Stimulated activated CD4-positive, alpha-beta T cell treated with anti-CD3 and anti-CD28 coated beads, Interleukin-4, amount 100 ng/mL, for 48 hours (primary cell): Measurements from ENCODE around the gene LSG1.

Experiments used
- DNase-seq, 2 donors: peaks; one replicate each; pipeline ENCODE4 v3.0.0-alpha.2; 2020; ENCODE audit warnings: low read depth in 2 of 2

LSG1 gene

DNA sequence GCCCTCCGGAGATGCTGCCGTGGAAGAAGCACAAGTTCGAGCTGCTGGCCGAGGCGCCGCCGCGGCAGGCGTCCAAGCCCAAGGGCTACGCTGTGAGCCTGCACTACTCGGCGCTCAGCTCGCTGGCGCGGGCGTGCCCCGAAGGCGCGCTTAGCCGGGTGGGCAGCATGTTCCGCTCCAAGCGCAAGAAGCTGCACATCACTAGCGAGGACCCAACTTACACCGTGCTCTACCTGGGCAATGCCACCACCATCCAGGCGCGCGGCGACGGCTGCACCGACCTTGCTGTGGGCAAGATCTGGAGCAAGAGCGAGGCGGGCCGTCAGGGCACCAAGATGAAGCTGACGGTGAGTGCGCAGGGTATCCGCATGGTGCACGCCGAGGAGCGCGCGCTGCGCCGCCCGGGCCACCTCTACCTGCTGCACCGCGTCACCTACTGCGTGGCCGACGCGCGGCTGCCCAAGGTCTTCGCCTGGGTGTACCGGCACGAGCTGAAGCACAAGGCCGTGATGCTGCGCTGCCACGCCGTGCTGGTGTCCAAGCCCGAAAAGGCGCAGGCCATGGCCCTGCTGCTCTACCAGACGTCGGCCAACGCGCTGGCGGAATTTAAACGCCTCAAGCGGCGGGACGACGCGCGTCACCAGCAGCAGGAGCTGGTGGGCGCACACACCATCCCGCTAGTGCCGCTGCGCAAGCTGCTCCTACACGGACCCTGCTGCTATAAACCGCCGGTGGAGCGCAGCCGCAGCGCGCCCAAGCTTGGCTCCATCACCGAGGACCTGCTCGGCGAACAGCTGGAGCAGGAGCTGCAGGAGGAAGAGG lies 15.0 kb upstream of the LSG1 start:
- DNase-seq, result peak in 1 of 2 donors; percentile 14

DNA sequence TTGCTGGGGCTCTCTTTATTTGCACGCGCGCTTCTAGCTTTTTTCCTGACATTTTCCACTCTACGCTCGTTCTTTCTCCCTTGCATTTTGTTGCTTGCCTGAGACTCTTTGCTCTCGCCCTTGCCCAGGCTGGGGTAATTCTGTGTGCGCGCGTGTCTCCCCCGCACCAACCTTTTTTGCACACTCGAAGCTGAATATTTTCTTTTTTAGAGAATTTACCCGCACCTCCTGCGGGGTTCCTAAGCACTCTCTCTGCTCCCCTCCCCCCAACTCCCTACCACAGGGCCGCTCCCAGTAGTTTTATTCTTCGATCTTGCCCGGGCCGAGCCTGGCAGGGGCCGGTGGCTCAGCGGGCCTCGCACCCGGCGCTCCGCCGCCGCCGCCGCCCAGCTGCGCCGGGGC lies 14.4 kb upstream of the LSG1 start:
- no peak for DNase-seq

DNA sequence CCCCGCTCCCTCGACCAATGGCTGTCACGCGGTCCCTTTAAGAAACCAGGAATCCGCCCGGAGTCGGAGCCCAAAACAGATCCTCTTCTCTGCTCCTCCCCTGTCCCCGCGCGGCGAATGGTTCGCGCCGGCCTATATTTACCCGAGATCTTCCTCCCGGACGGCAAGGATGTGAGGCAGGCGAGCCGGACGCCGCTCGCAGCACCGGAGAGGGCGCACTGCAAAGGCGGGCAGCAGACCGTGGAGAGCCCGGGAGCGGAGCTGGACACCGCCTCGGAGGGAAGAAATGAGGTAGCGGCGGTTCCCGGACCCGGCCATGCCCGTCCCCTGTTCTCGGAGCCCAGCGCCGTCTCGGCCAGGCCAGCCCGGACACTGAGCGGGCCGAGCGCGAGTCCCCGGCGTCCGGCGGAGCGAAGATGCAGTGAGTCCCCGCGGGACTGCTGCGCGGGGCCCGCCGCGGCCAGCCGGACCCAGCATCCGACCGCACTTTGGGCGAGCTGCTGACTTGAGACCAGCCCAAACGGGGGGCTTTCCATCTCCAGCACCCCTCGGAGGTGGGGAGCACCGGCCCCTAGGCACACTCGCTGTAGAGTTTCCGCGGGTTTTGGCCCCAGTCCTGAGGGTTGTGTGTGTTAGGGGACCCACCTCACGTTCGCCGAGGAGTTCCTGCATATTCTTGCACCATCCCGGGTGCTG lies 13.9 kb upstream of the LSG1 start, which contains the start of gene FAM43A:
Gene FAM43A (plus strand): TSS at position 166 of the 696 bp plus-strand sequence. CDS start 944 bp downstream, outside the sequence.
- peak; percentile 74 to 76 for DNase-seq

DNA sequence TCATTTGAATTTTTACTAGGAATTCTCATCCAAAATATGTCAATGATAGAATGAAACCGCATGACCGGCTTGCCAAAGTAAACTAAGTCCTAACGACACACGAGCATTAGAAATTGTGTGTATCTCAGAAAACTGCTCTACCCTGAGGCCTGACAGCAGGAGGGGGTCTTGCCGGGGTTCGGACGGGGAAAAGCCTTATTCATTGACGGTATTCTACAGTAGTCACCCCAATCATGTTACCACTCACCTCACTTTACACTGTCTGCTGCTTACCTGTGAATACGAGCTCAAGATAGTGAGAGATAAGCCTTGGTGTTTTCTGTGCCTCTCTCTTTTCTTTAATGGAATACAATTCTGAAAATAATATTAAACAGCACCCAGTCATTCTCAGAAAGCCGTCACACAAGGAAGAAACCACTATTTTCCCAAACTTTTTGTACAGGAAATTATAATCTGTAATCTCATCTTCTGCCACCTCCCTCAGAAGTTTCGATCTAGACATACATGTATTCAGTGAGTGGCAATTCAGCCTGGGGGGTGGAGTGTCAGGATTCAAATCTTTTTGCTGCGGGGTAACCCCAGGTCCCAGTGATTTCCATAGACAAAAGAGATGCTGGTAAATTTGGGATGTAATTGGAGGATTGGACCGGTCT lies 13.2 kb upstream of the LSG1 start:
- no peak for DNase-seq

DNA sequence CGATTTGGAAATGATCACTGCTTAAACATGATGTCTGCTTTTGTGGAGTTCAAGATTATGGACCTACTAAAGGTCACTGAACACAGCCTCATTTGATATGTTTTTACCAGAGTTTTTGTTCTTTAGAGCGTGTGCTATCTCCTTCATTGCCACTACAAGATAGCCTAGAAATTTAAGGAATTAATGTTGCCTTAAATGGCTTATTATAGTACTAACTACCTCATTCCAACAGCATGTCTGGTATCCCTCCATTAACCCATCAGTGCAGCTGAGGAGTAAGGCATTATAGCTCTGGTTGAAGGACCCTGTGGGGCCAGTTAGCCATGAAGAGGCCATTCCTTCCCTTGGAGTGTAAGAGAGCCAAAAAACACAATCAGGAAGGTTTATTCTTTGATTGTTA lies 11.4 kb upstream of the LSG1 start:
- DNase-seq, result no peak

DNA sequence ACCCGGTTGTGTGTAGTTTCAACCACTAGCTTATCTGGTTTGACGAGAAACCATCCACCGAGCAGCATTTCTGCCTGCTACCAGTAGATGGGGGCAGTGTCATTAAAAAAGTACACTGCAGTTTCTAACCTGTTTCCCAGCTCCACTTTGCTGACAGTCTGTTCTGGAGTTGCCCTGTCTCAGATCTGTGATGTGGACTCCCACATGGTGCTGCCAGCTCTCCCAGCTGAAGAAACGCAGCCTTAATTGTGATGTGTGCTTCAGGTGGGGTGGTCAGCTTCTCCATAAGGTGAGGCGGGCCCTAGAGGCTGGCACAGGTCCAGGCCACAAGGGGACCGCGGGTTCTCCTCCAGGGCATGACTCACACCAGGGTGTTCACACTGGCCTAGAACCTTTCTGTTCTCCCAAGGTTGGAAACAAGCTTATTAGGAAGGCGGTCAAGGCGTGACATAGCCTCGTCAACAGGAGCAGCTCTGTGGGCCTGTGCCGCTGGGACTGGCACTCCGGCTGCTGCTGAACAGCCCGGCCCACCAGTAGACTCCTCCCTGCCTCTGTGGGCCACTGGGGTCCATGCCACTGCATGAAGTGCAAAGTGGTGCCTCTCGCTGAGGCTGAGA lies 10.8 kb upstream of the LSG1 start:
- DNase-seq, result peak; percentile 53 to 59

DNA sequence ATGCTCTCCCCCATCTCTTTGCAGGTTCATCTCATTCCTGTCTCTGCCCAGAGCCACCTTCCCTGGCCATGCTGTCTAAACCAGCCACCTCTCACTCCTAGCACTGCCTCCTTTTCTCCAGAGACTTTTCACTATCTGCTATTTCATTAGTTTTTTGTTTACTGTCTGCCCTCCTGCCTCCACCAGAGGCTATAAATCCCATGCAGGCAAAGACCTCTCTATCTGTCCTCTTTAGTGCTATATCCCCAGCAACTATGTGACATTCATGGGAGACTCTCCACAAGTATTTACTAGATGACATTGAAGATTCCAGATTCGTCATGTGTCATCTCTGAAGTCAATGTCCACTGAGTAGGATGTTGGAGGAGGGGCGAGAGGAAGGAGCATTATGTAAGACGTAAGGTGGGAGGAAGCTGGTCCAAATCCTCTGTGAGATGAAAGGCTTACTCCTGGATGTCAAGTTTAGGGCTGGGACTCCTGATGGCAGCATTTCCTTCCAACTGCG lies 10.2 kb upstream of the LSG1 start:
- DNase-seq, result no peak

DNA sequence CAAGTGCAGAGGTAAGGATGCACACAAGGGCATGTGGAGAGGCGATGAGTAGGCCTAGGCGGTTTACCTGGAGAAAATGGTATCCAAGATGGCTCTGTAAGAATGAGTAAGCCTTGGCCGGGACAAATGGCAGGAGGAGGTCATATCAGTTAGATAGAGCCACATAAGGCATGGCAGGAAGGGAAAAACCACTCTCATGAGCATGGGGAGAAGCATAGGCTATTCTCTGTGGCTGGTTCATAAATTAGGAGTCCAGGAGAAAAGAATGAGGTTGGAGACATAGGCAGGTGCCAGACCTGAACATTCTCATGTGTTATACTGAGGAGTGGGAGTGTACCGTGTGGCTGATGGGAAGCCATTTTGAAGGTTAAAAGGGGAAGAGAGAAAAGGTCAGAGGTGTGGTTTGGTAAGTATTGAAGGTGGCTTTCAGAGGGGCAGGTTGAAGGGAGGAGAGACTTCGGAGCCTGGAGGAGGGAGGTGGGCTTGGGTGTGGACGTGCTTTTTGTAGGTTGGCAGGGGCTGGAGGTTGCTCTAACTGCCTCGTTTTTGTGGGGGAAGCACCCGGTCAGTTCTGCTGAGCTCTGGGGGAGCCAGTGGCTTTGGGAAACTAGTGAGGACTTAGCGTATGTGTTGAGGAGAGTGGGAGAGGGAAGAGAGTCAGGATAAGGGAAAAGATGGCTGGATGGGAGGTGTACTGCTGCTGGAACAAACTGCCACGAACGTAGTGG lies 9.1 kb upstream of the LSG1 start:
- no peak for DNase-seq

DNA sequence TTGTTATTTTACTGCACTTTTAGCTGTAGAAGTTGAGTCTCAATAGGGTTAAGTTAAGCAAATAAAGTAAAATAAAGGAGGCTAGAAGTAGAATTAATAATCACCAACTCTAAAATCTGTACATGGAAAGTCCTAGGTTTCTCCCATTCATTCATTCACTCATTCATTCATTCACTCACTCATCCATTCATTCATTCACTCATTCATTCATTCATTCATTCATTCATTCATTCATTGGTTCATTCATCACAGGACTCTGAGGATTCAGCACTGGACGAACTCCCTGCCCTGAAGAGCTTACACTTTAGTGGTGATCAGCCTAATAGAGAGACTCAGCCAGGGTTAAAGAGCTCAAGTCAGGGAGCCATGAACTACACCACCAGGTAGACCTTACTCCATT lies 4.5 kb upstream of the LSG1 start:
- DNase-seq, result no peak

DNA sequence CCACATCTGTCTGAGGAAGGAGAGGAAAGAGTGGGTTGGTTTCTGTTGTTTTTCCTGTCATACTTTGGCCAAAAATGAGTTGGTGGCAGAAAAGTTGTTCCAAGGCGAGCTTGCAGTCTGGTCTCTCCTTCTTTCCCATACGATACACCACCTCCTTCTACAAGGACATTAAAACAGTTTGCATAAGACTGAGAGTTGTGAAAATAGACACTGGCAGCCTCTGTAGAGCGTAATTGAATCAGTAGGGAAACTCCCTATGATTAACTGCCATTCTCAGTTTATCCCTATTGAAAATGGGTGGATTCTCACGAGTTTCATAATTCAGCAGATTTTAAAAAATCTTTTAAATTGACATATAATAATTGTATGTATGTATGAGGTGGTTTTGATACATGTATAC lies 3.7 kb upstream of the LSG1 start:
- no peak for DNase-seq

DNA sequence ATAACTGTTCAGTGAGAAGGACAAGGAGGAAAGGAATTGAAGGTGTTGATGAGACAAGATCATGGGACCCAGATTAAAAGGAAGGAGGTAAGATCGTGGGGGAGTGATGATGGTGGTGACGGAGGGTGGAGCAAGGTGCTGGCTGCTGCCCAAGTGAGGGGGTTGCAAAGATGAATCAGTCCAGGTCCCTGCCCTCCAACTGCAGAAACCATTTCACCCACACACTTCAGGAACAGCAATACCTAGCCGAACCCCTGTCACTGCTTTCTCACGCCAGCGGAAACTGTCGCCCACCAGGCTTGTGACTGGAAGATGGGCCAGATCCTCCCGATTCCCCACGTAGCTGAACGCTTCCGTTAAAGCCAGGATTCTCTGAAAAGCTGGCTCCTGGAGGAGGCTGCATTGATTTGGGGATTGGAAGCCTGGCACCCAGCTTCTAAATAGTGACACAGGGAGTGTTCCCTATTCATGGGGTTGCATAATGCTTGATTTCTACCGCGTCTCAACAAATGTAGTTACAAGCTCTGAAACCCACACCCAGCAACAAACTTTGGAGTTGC lies 3.2 kb upstream of the LSG1 start:
- peak; percentile 58 to 78 for DNase-seq

DNA sequence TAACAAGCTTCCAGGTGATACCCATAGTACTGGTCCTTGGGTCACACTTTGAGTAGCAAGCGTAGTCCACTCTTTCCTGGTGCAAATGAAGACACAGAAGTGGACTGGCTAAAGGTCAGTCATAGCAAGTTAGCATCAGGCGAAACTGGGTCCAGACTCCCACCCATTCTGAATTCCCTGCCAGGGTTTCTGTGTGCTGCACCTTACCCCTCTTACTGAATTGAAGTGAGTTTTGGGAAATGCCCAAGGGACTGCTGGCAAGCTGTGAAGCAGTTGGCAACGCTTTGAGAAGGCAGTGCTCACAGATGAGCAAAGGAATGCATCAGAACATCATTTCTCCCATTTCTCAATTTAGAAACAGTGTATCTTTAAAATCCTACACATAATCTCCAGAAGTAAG lies 1.8 kb upstream of the LSG1 start:
- no peak for DNase-seq

DNA sequence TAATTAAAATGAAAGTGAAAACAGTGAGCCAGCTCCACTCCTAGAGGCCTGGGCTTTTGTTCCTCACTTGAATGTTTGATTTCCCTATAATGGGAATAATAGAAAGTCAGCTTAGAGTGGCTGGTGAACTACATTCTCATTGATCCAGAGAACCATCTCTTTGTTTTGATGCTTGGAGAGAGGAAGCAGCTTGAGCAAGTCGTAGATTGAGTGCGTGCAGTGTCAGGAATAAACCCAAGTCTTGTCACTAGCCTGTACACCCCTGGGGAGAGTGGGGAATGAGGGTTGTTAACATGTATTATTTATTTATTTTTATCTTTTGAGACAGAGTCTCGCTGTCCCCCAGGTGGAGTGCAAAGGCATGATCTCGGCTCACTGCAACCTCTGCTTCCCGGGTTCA lies 885 bp upstream of the LSG1 start:
- DNase-seq, result no peak

DNA sequence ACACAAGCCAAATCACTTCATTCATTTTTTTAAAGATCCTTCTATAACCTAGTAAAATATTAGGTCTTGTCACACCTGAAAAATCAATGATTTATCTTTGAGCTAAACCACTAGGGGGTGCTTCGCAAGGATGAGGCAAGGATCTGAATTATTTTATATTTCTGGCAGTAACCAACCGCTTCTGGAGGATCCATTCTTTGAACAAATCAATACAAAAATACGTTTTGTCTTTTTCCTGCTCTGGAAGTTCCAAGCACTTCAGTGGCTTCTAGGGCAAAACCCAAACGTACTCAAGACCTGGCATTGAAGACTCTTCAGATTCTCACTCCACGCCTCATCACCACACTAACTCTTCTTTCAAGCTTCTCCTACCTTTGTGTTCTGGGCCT lies 486 bp downstream of the LSG1 start:
- DNase-seq, result no peak

DNA sequence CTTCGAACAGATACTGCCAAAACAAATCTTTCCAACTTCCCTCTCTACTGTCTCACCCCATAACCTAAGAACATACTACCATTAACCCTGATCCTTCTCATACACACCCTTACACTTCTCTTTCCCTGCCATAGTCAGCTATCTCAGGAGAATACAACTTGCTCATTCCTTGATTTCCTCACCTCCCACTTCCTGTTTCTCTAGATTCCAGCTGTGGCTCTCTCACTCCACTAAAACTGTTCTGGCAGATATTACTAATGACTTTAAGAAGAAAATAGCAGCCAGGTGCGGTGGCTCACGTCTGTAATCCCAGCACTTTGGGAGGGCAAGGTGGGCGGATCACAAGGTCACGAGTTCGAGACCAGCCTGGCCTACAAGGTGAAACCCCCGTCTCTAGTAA lies 4.6 kb downstream of the LSG1 start:
- no peak for DNase-seq

DNA sequence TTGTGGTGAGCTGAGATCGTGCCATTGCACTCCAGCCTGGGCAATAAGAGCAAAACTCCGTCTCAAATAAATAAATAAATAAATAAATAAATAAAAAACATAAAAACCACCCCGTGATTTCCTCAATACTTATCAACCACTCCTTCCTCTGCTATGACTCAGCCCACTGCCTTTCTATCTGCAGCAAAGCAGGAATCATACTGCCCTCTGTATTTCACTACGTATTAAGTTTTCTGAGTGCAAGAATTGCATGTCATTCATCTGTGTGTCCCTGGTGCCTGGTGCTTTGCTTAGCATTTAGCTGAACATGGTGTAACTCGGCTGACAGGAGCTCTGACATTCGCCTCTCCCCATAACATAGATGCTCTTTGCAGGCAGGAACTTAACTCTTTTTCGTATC lies 7.1 kb downstream of the LSG1 start:
- no peak for DNase-seq

DNA sequence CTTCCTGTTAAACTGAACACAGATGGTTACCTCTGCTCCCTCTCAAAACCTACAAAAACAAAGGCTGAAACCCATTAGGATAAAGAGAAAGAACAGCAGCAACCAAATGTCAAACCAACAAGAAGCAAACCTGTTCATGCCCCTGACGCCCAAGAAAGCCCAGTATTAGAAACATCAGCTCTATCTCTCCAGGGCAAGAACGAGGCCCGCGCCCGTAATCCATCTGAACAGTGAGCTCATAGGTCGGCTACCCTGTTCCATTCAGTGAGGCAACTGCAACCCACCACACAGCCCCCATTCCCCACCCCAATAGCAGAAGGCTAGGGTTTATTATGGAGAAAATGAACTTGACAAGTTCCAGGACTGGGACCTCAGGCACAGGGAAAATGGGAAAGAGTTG lies 10.0 kb downstream of the LSG1 start:
- DNase-seq, result no peak

DNA sequence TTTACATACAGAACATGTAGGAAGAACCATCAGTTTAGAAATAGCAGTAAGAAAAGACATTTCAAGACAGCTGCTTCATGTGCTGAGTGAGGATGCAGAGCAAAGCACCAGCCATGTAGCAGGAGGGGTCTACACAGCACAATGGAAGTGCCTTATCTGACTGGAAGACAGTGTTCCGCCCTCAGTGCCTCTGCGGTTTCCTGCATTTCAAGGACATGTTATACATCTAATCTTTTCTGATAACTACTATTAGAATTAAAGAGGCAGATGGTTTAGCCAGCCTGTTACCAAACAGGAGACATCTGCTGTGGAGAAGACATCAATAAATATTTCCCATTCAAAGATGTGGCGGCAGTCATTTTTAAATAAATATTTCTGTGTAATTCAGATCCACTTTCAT lies 10.6 kb downstream of the LSG1 start:
- no peak for DNase-seq

DNA sequence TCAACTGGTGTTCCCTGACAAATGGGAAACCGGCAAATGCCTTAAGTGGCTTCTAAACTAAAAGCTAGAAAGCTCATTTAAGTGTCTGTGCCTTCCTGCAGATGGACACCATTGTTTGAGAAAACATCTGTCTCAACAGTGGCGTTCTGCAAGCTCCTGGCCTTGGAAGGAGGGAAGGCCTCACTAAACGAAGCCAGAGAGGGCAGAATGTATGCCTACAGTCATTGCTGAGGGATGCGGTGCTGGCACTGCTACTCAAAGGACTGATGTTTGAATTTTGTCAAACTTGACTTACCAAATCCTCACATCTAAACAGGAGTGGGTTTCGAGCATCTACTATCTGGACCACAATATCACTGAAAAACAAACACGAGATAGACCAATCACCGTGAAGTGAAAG lies 12.2 kb downstream of the LSG1 start:
- no peak for DNase-seq

DNA sequence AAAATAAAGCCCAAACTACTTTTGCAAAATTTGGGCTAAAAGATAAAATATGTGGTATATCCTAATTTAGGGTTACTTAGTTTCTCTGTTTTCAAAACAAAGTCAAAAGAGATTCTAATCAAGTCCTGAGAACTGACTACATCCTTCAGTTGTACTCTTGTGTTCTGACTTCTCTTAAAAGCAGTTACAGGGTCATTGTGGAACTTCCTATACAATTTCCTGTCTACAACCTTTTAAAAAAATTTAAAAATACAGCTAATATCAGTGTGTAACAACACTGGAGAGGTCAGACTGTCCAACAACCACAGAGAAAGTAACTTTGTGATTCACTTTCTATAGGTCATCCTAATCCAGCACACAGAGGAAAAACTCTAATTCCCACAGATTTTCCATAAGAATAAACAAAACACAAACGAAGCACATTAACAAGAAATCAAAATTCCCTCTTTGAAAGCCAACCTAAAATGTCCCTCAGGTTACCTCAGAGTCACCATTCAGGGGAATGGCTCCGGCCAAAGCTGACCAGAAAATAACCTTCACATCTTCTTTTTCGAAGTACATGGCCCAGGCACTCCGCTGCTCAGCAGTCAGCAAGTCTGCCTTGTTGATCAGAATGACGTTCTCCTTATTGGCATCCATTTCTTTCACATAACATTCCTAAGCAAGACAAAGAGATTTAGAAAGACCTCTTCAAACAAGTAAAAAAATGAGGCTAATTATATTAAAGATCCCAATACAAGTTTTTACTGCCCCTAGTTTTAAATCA lies 13.3 kb downstream of the LSG1 start:
- DNase-seq, result no peak
